HL-60 (cell line): ENCODE measurements around the gene TMEM252.

Experiments
- DNase-seq, 2 experiments: peaks; one replicate each; pipeline ENCODE4 v3.0.0-alpha.2; 2010 to 2020; ENCODE audit warnings: low read depth in 1 of 2, low spot score in 1 of 2
- H3K27ac ChIP-seq: fragments of 250-450 bp; sonication (Bioruptor Pico); replicated peaks from 2 replicates; pipeline ENCODE4 v1.5.1; 2020; ENCODE audit warnings: mild to moderate bottlenecking, moderate library complexity
- H3K27me3 ChIP-seq: fragments of 250-450 bp; sonication (Bioruptor Pico); 2 replicates; pipeline ENCODE4 v1.5.1; 2021; ENCODE audit warnings: mild to moderate bottlenecking, moderate library complexity; ENCODE audit not compliant: insufficient read depth, poor library complexity, severe bottlenecking
- H3K4me3 ChIP-seq: replicated peaks from 2 replicates; pipeline ENCODE4 v1.5.1; 2011; ENCODE audit warnings: mild to moderate bottlenecking, control low read depth, low read length; ENCODE audit not compliant: insufficient read depth
- GABPA ChIP-seq: IDR thresholded peaks from 2 replicates; pipeline ENCODE4 v1.6.1; 2012; ENCODE audit warnings: low read depth
- POLR2AphosphoS5 ChIP-seq: IDR thresholded peaks from 2 replicates; pipeline ENCODE4 v1.6.1; 2012; ENCODE audit warnings: low read depth
- SPI1 ChIP-seq: IDR thresholded peaks from 2 replicates; pipeline ENCODE4 v1.6.1; 2012; ENCODE audit warnings: low read depth, mild to moderate bottlenecking, borderline replicate concordance
- TF ChIP-seq, protein P1 (sequence below): IDR thresholded peaks from 2 replicates; pipeline ENCODE4 v1.6.1; 2012; ENCODE audit warnings: low read depth; ENCODE audit not compliant: insufficient replicate concordance
- TF ChIP-seq, protein P2 (sequence below): IDR thresholded peaks from one replicate; pipeline ENCODE4 v1.5.1; 2011; ENCODE audit warnings: low read length, control low read depth, inconsistent platforms; ENCODE audit not compliant: insufficient read depth

TMEM252 gene

GRCh38 chr9:68498816-68499215 is 41.9 kb downstream of the TMEM252 start:
- Histone ChIP-seq H3K27me3 (no peaks in the 10 kb centered on the region), H3K27ac (no peak overlapping the region), H3K4me3 (no peak overlapping the region)
- no peak for TF ChIP-seq SPI1
- TF ChIP-seq, protein P1, sequence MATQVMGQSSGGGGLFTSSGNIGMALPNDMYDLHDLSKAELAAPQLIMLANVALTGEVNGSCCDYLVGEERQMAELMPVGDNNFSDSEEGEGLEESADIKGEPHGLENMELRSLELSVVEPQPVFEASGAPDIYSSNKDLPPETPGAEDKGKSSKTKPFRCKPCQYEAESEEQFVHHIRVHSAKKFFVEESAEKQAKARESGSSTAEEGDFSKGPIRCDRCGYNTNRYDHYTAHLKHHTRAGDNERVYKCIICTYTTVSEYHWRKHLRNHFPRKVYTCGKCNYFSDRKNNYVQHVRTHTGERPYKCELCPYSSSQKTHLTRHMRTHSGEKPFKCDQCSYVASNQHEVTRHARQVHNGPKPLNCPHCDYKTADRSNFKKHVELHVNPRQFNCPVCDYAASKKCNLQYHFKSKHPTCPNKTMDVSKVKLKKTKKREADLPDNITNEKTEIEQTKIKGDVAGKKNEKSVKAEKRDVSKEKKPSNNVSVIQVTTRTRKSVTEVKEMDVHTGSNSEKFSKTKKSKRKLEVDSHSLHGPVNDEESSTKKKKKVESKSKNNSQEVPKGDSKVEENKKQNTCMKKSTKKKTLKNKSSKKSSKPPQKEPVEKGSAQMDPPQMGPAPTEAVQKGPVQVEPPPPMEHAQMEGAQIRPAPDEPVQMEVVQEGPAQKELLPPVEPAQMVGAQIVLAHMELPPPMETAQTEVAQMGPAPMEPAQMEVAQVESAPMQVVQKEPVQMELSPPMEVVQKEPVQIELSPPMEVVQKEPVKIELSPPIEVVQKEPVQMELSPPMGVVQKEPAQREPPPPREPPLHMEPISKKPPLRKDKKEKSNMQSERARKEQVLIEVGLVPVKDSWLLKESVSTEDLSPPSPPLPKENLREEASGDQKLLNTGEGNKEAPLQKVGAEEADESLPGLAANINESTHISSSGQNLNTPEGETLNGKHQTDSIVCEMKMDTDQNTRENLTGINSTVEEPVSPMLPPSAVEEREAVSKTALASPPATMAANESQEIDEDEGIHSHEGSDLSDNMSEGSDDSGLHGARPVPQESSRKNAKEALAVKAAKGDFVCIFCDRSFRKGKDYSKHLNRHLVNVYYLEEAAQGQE: no peak
- no peak for TF ChIP-seq GABPA
- TF ChIP-seq POLR2AphosphoS5: no peak
- TF ChIP-seq, protein P2, sequence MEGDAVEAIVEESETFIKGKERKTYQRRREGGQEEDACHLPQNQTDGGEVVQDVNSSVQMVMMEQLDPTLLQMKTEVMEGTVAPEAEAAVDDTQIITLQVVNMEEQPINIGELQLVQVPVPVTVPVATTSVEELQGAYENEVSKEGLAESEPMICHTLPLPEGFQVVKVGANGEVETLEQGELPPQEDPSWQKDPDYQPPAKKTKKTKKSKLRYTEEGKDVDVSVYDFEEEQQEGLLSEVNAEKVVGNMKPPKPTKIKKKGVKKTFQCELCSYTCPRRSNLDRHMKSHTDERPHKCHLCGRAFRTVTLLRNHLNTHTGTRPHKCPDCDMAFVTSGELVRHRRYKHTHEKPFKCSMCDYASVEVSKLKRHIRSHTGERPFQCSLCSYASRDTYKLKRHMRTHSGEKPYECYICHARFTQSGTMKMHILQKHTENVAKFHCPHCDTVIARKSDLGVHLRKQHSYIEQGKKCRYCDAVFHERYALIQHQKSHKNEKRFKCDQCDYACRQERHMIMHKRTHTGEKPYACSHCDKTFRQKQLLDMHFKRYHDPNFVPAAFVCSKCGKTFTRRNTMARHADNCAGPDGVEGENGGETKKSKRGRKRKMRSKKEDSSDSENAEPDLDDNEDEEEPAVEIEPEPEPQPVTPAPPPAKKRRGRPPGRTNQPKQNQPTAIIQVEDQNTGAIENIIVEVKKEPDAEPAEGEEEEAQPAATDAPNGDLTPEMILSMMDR: no peak
- no peak for DNase-seq

- no peak for TF ChIP-seq GABPA
- TF ChIP-seq, protein P2: no peak
- no peak for TF ChIP-seq POLR2AphosphoS5
- no peak for TF ChIP-seq SPI1
- TF ChIP-seq, protein P1: no peak
- H3K27me3 ChIP-seq: peaks cover 3% of the 10 kb centered on the region
- DNase-seq: no peak
Observed at GRCh38 chr9:68497629-68498028, 43.1 kb downstream of the TMEM252 start.

DNA sequence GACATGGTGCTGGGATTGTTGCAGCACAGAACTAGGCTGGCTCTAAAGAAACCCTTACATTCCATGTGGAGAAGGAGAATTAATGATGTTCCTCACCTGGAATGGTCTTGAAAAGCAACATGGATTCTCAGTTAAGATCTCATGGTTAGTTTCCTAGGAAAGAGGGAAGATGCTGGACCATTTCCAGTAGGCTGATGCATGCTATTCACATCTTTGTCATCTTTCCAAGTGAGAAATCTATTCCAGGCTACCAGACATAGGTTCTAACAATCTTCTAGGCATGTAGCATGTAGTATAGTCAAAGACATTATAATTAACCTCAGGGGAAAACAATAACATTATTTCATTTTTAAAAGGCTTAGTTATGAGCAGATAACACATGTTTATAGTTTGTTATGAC is 44.3 kb downstream of the TMEM252 start:
- peaks cover 6% of the 10 kb centered on the region for H3K27me3 ChIP-seq
- no peak for DNase-seq
- no peak overlapping the region for H3K27ac ChIP-seq
- no peak overlapping the region for H3K4me3 ChIP-seq
- TF ChIP-seq POLR2AphosphoS5 (no peak), GABPA (no peak), SPI1 (no peak)
- TF ChIP-seq, protein P1: no peak
- TF ChIP-seq, protein P2: no peak

More at GRCh38 chr9:68497629-68498028, 43.1 kb downstream of the TMEM252 start:
- Histone ChIP-seq H3K4me3 (no peak overlapping the region), H3K27ac (no peak overlapping the region)
